ENCODE measurements around the gene SENP6.
"Not testable (repeated sequence)": the region's sequence is repeated elsewhere in the genome, so short reads cannot be mapped to it uniquely, and the experiment has no call there.

Gene SENP6

DNA sequence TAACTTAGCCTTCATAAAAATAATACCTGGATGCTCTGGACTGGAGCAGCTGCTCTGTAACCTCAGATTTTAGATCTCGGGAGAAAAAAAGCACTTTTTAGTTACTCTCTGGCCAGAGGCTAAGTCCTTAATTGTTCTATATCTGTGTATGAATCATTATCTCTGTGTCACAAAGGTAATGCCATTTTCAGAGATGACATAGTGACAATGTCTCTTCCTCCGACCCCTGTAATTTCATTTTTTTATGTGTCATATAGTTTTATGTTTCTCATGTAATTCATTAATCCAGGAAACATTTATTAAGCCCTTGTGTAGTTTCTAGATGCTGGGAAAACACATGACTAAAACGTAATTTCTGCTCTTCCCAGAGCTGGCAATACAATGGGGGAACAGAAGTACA lies 55.6 kb downstream of the SENP6 start:
- DNase-seq: no peak

DNA sequence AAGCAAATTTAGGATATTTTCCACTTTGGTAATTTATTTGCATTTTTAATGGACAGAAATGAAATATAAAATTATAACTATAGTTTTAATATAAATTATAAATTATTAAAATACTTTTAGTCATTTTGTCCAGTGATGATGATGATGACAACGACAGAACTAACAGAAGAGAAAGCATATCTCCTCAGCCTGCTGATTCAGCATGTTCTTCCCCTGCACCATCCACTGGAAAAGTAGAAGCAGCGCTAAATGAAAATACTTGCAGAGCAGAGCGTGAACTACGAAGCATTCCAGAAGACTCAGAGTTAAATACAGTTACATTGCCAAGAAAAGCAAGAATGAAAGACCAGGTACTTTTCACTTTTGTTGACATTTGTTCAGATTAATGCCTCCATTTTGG lies 64.9 kb downstream of the SENP6 start:
- no peak for DNase-seq

DNA sequence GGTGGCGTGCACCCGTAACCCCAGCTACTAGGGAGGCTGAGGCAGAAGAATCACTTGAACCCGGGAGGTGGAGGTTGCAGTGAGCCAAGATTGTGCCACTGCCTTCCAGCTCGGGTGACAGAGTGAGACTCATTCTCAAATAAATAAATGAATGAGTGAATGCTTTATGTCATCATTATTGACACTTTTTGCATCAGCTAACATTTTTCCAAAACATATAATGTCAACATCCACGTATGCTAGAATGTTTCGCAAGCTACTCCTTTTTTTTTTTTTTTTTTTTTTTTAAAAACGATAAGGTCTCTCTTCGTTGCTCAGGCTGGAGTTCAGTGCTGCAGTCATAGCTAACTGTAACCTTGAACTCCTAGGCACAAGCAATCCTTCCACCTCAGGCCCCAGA lies 72.2 kb downstream of the SENP6 start:
- DNase-seq: no peak

DNA sequence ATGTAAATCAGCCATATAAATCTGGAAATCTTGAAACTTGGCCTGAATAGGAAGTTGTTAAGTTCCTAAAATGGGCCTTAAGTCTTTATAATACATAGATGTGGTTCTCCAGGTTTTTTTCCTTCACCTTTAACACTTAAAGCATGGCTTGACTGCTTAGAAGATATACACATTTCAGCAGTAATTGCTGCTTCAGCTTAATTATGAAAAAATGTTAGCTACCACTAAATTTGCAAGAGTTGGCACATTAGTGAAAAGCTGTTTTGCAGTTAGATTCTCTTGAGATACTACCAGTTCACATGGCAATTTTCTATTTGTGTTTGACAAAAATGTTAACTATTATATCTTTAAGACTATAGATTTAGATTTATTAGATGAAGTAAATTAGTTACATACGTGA lies 74.7 kb downstream of the SENP6 start:
- DNase-seq: no peak

DNA sequence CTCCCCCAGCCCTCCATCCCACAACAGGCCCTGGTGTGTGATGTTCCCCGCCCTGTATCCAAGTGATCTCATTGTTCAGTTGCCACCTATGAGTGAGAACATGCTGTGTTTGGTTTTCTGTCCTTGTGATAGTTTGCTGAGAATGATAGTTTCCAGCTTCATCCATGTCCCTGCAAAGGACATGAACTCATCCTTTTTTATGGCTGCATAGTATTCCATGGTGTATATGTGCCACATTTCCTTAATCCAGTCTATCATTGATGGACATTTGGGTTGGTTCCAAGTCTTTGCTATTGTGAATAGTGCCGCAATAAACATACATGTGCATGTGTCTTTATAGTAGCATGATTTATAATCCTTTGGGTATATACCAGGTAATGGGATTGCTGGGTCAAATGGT lies 80.9 kb downstream of the SENP6 start:
- DNase-seq: not testable (repeated sequence)

DNA sequence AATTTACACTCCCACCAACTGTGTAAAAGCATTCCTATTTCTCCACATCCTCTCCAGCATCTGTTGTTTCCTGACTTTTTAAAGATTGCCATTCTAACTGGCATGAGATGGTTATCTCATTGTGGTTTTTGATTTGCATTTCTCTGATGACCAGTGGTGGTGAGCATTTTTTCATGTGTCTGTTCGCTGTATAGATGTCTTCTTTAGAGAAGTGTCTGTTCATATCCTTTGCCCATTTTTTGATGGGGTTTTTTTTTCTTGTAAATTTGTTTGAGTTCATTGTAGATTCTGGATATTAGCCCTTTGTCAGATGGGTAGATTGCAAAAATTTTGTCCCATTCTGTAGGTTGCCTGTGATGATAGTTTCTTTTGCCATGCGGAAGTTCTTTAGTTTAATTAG lies 81.3 kb downstream of the SENP6 start:
- not testable (repeated sequence) for DNase-seq

DNA sequence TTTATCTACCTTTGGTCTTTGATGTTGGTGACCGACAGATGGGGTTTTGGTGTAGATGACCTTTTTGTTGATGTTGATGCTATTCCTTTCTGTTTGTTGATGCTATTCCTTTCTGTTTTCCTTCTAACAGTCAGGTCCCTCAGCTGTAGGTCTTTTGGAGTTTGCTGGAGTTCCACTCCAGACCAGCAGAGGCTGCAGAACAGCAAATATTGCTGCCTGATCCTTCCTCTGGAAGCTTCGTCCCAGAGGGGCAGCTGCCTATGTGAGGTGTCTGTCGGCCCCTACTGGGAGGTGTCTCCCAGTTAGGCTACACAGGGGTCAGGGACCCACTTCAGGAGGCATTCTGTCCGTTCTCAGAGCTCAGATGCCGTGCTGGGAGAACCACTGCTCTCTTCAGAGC lies 85.9 kb downstream of the SENP6 start:
- DNase-seq: not testable (repeated sequence)

DNA sequence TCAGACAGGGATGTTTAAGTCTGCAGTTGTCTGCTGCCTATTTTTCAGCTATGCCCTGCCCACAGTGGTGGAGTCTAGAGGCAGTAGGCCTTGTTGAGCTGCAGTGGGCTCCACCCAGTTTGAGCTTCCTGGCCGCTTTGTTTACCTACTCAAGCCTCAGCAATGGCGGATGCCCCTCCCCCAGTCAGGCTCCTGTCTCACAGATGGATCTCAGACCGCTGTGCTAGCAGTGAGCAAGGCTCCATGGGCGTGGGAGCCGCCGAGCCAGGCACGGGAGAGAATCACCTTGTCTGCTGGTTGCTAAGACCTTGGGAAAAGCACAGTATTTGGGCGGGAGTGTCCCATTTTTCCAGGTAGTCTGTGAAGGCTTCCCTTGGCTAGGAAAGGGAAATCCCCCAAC lies 86.3 kb downstream of the SENP6 start:
- DNase-seq: not testable (repeated sequence)

DNA sequence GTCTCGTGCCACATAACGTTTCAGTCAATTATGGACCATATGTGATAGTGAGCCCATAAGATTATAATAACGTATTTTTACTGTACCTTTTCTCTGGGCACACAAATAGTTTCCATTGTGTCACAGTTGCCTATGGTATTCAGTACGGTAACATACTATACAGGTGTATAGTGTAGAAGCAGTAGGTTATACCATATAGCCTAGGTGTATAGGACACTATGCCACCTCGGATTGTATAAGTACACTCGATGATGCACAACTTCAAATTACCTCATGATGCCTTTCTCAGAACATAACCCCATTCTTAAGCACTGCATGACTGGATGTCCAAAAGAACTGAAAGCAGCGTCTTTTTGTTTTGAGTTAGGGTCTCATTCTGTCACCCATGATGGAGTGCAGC lies 87.9 kb downstream of the SENP6 start:
- DNase-seq: no peak

DNA sequence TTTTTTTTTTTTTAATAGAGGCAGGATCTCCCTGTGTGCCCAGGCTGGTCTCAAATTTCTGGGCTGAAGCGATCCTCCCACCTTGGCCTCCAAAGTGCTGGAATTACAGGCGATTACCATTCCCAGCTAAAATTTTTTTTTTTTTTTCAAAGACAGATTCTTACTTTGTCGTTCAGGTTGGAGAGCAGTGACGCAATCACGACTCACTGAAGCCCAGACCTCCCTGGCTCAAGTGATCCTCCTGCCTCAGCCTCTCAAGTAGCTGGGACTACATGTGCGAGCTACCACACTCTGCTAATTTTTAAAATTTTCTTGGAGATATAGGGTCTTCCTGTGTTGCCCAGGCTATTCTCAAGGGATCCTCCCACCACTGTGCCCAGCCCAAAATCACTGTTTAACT lies 89.3 kb downstream of the SENP6 start:
- DNase-seq: no peak

DNA sequence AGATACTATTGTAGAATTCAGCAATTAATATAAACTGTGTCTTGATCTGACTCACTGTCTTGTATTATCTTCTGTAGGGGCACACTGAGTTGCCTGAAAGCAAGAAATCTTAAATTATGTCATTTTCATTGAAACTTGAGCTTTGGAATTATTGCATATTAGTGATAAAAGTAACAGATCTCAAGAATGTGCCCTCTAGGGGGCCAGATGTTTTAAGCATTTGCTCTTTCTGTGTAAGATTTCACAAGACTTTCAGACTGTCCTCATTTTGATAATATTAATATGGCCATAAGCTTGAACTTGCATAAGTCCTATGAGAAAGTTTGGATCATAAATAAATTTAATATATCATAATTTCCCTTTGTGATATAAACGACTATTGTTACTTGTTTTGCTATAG lies 91.9 kb downstream of the SENP6 start:
- no peak for DNase-seq

DNA sequence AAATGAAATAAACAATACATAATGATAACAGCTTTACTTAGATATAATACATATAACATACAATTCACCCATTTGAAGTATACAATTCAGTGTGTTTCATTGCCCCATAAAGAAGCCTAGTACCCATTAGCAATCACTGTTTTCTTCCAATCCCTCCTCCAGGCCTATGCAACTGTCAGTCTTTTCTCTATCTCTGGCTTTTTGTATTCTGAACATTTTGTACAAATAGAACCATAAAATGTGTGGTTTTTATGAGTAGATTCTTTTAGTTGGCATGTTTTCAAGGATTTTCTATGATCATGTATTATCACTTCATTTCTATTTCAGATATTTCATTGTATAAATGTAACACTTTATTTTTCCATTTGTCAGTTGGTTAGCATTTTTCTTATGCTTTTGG lies 92.7 kb downstream of the SENP6 start:
- DNase-seq: no peak

DNA sequence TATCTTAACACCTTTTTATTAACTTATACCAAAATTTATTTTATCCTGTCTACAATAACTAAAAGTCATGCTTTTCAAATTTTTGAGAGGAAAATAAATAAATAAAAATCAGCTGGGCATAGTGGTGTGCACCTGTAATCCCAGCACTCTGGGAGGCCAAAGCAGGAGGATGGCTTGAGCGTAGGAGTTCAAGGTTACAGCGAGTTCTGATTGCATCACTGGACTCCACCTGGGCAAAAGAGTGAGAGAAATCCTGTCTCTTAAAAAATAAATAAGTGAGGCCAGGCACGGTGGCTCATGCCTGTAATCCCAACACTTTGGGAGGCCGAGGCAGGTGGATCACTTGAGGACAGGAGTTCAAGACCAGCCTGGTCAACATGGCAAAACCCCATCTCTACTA lies 106.7 kb downstream of the SENP6 start:
- not testable (repeated sequence) for DNase-seq

DNA sequence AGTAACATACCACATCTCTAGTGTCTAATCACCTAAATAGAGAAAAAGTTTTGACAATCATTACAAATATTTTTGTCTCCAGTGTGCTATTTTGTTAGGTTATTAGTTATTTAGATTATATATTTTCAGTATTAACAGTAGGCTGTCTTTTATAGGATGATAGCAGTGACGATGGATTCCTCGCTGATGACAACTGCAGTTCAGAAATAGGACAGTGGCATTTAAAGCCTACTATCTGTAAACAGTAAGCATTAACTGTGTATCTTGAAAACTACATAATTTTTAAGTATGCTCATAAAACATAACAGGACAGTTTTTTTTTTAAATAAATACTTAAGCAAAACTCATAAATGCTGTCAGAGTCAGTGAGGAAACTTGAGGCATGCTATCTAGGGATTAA lies 109.5 kb downstream of the SENP6 start:
- DNase-seq: no peak

DNA sequence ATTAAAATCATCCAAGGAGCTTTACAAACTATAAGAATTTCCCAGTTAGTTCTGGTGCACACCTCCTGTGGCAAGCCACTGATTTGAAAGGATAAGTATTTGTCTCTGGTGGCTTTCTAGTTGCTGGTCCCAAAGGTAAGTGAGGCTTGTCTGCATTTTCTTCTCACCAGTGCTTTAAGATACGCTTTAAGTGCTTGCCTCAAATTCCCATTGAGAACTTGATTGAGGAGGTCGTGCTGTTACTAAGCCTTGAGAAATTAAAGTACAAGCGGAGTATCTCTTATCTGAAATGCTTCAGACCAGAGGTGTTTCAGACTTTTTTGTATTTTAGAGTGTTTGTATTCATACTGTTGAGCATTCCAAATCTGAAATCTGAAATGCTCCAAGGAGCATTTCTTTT lies 117.5 kb downstream of the SENP6 start:
- no peak for DNase-seq

DNA sequence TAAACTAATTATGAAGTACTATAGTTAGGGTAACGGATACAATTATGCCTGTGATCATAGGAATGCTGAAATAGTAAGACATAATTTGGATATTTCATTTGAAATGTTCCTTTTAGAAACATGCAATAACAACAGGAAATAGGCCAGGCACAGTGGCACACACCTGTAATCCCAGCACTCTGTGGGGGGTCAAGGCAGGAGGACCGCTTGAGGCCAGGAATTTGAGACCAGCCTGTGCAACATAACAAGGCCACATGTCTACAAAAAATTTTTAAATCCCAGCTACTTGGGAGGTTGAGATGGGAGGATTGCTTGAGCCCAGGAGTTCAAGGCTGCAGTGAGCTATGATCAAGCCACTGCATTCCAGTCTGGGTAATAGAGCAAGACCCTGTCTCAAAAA lies 121.7 kb downstream of the SENP6 start:
- DNase-seq: no peak

DNA sequence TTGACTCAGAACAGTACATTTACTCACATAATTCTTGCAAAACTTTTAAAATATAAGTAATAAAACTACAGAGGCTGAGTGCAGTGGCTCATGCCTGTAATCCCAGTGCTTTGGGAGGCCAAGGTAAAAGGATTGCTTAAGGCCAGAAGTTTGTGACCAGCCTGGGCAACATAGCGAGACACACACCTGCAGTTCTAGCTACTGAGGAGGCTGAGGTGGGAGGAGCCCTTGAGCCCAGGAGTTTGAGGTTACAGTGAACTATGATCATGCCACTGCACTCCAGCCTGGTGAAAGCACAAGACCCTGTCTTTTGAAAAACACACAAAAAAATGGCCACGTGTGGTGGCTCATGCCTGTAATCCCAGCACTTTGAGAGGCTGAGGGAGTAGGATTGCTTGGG lies 125.5 kb downstream of the SENP6 start:
- no peak for DNase-seq

DNA sequence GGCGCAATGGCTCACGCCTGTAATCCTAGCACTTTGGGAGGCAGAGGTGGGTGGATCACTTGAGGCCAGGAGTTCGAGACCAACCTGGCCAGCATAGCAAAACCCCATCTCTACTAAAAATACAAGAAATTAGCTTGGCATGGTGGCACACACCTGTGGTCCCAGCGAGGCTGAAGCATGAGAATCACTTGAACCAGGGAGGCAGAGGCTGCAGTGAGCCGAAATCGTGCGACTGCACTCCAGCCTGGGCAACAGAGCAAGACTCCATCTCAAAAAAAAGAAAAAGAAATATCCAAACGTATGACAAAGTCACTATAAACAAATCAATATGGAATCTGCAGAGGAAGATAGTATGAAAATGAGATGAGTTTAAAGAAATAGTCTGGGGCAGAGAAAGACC lies 129.3 kb downstream of the SENP6 start:
- DNase-seq: not testable (repeated sequence)

DNA sequence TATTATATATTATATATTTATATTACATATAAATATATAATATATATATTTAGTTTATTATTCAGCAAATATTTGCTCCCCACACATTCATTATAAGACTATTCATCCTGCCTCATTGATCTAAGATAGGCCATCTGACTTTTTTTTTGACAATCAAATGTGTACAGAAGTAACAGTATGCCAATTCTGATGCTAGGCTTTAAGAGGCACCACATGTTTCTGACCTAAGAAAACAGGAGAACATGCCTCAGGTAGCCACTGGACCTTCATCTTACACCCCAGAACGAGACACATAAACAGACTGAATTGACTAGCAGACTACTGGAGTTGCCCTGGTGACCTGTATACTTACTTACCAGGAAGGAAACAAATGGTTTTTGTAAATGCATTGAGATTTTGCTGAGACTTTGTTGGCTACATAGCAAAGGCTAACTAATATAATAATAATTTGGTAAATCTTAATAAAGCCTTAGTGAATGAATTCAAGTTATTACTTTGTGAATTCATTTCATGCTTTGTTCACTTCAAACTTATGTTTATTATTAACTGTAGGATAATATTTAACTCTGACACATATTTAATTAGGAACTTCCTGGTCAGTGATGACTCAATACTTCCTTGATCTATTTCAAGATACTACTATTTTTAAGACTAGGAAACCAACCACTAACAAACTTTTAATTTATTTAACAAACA lies 134.0 kb downstream of the SENP6 start:
- DNase-seq: no peak

DNA sequence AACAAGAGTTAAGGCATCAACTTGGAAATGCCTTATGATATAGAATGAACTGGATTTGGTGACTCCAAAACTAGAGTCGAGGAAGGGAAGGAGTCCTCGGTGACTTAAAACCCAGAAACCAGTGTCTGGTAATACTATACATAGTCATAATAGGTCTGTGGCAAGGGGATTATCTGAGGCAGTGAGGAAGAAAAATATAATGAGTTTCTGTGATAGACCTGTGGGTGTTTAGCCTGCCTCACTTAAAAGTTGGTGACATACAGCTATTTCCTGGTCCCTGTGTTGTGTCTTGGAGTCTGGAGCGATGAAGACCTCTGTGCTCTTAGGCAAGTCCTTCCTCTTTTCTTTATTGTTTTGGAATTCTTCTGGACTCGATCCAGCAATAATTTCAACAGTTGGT lies 142.3 kb downstream of the SENP6 start:
- no peak for DNase-seq

DNA sequence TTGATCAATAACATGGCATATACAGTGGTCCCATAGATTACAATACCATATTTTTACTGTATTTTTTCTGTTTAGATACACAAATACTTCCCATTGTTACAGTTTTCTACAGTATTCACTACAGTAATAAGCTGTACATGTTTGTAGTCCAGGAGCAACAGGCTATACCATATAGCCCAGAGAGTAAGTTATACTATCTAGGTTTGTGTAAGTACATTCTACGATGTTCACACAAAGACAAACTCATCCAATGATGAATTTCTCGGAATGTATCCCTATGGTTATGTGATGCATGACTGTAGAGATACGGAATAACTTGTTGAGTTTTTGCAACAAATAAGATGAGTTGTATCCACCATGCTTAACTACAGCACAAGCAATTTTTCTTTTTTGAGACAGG lies 143.7 kb downstream of the SENP6 start:
- DNase-seq: no peak

DNA sequence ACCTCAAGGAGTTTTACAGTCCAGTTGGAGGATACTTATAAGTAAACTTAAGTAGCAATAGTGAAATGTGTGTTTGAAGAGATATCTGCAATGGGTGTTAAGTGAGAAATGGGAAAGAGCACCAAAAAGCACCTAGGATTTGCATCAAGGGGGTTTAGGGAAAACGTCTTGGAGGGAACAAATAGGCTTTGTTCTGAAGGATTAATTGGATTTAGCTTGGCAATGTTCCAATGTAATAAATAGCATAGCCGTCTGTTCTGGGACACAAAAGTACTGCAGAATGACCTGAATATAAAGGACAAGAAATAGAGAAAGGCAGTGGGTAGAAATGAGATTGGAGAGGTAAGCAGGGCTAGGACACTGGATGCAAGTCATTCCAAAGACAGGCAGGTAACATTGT lies 144.5 kb downstream of the SENP6 start:
- no peak for DNase-seq

DNA sequence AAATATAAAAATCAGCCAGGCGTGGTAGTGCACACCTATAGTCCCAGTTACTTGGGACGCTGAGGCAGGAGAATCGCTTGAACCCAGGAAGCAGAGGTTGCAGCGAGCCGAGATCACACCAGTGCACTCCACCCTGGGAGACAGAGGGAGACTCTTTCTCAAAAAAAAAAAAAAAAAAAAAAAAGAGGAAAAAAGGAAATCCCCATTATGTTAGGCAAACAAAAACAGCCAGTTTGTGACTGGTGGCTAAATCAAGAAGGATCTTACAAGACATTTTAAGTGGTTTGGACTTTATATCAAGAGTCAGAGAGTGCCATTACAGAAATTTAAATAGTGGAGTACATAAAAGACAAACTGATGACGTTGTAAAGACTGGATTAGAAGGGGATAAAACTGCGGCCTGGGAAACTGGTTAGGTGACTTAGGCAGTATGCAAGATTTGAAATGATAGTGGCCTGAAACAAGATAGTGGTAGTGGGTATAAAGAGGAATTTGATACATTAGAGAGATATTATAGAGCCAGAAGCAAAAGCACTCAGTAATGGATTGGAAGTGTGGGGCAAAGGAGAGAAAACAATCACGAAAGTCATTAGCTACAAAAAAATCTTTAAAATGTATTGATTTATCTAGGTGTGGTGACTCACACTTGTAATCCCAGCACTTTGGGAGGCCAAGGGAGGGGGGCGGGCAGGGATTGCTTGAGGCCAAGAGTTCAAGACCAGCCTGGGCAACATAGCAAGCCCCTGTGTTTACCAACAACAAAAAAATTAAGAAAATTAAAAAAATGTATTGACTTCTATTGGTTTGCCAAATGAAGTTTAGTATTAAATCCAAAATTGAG lies 145.7 kb downstream of the SENP6 start:
- DNase-seq: no peak

DNA sequence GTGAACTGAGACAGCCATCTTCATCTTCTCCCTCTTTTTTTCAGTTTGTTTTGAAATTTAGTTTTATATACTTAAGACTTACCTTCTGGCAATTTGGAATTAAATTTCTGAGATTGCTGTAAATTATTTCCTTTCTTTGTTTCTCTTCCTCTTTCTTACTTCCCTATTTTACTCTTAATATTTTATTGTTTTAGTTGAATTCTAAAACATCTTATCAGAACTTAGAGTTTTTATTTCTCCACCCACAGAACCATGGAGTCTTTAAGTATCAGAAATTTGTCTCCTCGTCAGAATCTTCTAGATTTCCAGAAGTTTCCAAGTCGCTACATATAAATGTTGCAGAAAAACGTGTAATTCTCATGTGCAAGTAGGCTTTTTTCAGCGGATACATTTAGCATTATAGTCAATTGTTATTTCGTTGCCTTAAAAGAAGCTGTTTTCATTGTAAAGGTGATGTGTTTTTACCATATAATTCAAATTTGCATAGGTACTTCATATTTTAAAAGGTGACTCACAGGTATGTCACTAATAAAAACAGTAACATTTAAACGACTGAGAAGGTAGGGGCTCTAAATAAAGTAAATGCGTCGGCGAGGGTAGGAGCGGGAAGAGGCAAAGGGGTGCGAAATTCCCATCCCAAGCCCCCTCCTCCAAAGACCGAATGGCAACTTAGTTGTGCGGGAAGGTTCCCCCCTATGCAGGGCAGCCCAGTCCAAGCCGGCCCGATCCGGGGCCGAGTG lies 146.5 kb downstream of the SENP6 start:
- no peak for DNase-seq

Measured in T1000 (cell line).